ENCODE data around the gene MTG1.

DNA sequence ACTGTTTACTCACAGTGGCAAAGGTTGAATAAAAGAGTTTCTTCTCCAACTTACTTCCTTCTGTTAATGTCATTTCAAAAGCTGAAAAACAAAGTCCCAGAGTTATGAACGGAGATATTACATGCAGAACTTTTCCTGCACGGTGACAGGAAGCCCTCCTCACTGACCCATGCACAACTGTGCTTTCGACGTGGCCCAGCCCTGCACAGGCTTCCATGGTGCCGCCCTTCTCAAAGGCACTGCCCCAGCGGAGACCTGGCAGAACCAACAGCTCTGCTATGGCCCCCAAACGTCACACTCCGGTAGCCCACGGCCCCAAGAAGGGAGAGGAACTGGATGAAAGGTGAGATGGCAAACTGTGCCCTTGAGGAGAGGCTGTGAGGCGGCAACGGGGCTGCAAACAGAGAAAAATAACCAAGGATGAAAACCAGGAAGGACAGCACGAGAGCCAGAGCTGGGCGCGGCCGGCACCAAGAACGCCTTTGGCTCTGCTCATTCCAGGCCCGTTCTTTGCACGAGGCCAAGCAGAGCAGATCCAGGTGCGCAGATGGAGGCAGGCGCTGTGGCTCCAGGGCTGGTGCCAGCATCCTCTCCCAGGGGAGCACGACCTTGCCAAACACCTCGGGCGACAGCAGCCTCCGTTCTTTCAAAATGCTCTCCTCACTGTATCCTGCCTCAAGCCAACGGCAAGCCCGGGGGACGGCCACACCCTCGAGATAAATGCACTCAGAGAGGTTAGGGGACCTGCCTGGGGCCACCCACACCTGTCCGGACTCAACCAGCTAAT lies 29.1 kb upstream of the MTG1 start:
- TF ChIP-seq, protein P1, sequence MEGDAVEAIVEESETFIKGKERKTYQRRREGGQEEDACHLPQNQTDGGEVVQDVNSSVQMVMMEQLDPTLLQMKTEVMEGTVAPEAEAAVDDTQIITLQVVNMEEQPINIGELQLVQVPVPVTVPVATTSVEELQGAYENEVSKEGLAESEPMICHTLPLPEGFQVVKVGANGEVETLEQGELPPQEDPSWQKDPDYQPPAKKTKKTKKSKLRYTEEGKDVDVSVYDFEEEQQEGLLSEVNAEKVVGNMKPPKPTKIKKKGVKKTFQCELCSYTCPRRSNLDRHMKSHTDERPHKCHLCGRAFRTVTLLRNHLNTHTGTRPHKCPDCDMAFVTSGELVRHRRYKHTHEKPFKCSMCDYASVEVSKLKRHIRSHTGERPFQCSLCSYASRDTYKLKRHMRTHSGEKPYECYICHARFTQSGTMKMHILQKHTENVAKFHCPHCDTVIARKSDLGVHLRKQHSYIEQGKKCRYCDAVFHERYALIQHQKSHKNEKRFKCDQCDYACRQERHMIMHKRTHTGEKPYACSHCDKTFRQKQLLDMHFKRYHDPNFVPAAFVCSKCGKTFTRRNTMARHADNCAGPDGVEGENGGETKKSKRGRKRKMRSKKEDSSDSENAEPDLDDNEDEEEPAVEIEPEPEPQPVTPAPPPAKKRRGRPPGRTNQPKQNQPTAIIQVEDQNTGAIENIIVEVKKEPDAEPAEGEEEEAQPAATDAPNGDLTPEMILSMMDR (conservative IDR thresholded peaks at IDR 0.05; ENCODE audit: low read depth, low read length): no peak
- no peak for TF ChIP-seq EZH2 (IDR thresholded peaks at IDR 0.05; ENCODE audit: borderline replicate concordance, low read depth, low read length, poor library complexity, severe bottlenecking)
